GM03348 (cell line): Measurements from ENCODE around the gene DNAJC25.
A peak's percentile ranks its signal among the peaks of the same experiment; 100 is the strongest.
"Not testable (repeated sequence)": the region's sequence is repeated elsewhere in the genome, so short reads cannot be mapped to it uniquely, and the experiment has no call there.

Experiments used
- DNase-seq: peaks from one replicate; pipeline ENCODE4 v3.0.0; 2012; ENCODE audit warnings: low spot score

Gene DNAJC25

GRCh38 chr9:111668026-111668573 is 37.0 kb downstream of the DNAJC25 start:
- DNase-seq: no peak

- not testable (repeated sequence) for DNase-seq
Measured at GRCh38 chr9:111668601-111669000, 37.5 kb downstream of the DNAJC25 start.

GRCh38 chr9:111674319-111674718 is 43.2 kb downstream of the DNAJC25 start:
- no peak for DNase-seq

- no peak for DNase-seq
Measured at GRCh38 chr9:111676116-111676515, 45.0 kb downstream of the DNAJC25 start.

- DNase-seq: no peak
Measured at GRCh38 chr9:111678293-111678692, 47.2 kb downstream of the DNAJC25 start.

GRCh38 chr9:111679199-111679598 is 48.1 kb downstream of the DNAJC25 start:
- no peak for DNase-seq

GRCh38 chr9:111683392-111683791 is 52.3 kb downstream of the DNAJC25 start:
- no peak for DNase-seq

- peak; percentile 54 for DNase-seq
Measured at GRCh38 chr9:111691672-111692329, 60.7 kb downstream of the DNAJC25 start.

- no peak for DNase-seq
Measured at GRCh38 chr9:111696796-111697195, 65.7 kb downstream of the DNAJC25 start.

GRCh38 chr9:111700776-111701175 is 69.6 kb downstream of the DNAJC25 start:
- DNase-seq: no peak
